ENCODE results near the gene ANKZF1. TPM values are rescaled to one million over a fixed set of nuclear protein-coding genes. Genes with fewer than 3 reads are reported as not detected.

ANKZF1 gene
- polyA plus RNA-seq, 2 donors: 20.4 to 40.7 TPM

- Histone ChIP-seq H3K27me3 (ENCODE audit: control insufficient read depth in 1 of 2, insufficient read depth in 2 of 2, low read length in 2 of 2) (no peaks in the 10 kb centered on the region), H3K9me3 (ENCODE audit: control insufficient read depth in 2 of 2, insufficient read depth in 1 of 2, low read depth in 1 of 2, low read length in 1 of 2) (no peaks in the 10 kb centered on the region), H3K27ac (ENCODE audit: low read depth in 2 of 2, low read length in 1 of 2) (no peak overlapping the region), H3K4me1 (ENCODE audit: control insufficient read depth in 2 of 2, insufficient read depth in 2 of 2, low read length in 1 of 2) (peaks cover 0 to 11% of the 10 kb centered on the region in 2 donors), H3K4me3 (ENCODE audit: low read depth in 1 of 2, low read length in 2 of 2) (no peak overlapping the region), H3K36me3 (ENCODE audit: control insufficient read depth in 2 of 2, insufficient read depth in 2 of 2, low read length in 1 of 2) (peaks cover 3 to 42% of the 10 kb centered on the region in 2 donors)
- WGBS, 2 donors: 90% methylated on average over 27 of the region's 27 CpGs
Measured at GRCh38 chr2:219215871-219216534, 13.6 kb upstream of the ANKZF1 start.

GRCh38 chr2:219216535-219216915, 13.1 kb upstream of the ANKZF1 start:
- H3K4me3 ChIP-seq (ENCODE audit: low read depth in 1 of 2, low read length in 2 of 2): no peak overlapping the region
- 86 to 89% methylated on average over 6 of the region's 6 CpGs for WGBS, 2 donors
- H3K4me1 ChIP-seq (ENCODE audit: control insufficient read depth in 2 of 2, insufficient read depth in 2 of 2, low read length in 1 of 2): peaks cover 0 to 11% of the 10 kb centered on the region in 2 donors
- H3K9me3 ChIP-seq (ENCODE audit: control insufficient read depth in 2 of 2, insufficient read depth in 1 of 2, low read depth in 1 of 2, low read length in 1 of 2): no peaks in the 10 kb centered on the region
- no peak overlapping the region for H3K27ac ChIP-seq (ENCODE audit: low read depth in 2 of 2, low read length in 1 of 2)
- H3K27me3 ChIP-seq (ENCODE audit: control insufficient read depth in 1 of 2, insufficient read depth in 2 of 2, low read length in 2 of 2): no peaks in the 10 kb centered on the region
- H3K36me3 ChIP-seq (ENCODE audit: control insufficient read depth in 2 of 2, insufficient read depth in 2 of 2, low read length in 1 of 2): peaks cover 4 to 46% of the 10 kb centered on the region in 2 donors

- Histone ChIP-seq H3K27me3 (ENCODE audit: control insufficient read depth in 1 of 2, insufficient read depth in 2 of 2, low read length in 2 of 2) (no peaks in the 10 kb centered on the region), H3K9me3 (ENCODE audit: control insufficient read depth in 2 of 2, insufficient read depth in 1 of 2, low read depth in 1 of 2, low read length in 1 of 2) (no peaks in the 10 kb centered on the region), H3K27ac (ENCODE audit: low read depth in 2 of 2, low read length in 1 of 2) (peak overlapping the region; percentile 96 to 97), H3K4me3 (ENCODE audit: low read depth in 1 of 2, low read length in 2 of 2) (peak overlapping the region; percentile 43 to 47), H3K4me1 (ENCODE audit: control insufficient read depth in 2 of 2, insufficient read depth in 2 of 2, low read length in 1 of 2) (peaks cover 0 to 11% of the 10 kb centered on the region in 2 donors), H3K36me3 (ENCODE audit: control insufficient read depth in 2 of 2, insufficient read depth in 2 of 2, low read length in 1 of 2) (peaks cover 14 to 51% of the 10 kb centered on the region in 2 donors)
- WGBS, 2 donors: 0 to 1% methylated on average over 36 to 37 of the region's 37 CpGs
Measured at GRCh38 chr2:219218217-219218731, 11.3 kb upstream of the ANKZF1 start.

- Histone ChIP-seq H3K4me3 (ENCODE audit: low read depth in 1 of 2, low read length in 2 of 2) (peak within 1 kb of the TSS; percentile 43 to 47), H3K9me3 (ENCODE audit: control insufficient read depth in 2 of 2, insufficient read depth in 1 of 2, low read depth in 1 of 2, low read length in 1 of 2) (no peaks in the 10 kb centered on the region), H3K36me3 (ENCODE audit: control insufficient read depth in 2 of 2, insufficient read depth in 2 of 2, low read length in 1 of 2) (peaks cover 18 to 53% of the 10 kb centered on the region in 2 donors), H3K27me3 (ENCODE audit: control insufficient read depth in 1 of 2, insufficient read depth in 2 of 2, low read length in 2 of 2) (no peaks in the 10 kb centered on the region), H3K4me1 (ENCODE audit: control insufficient read depth in 2 of 2, insufficient read depth in 2 of 2, low read length in 1 of 2) (peaks cover 0 to 11% of the 10 kb centered on the region in 2 donors), H3K27ac (ENCODE audit: low read depth in 2 of 2, low read length in 1 of 2) (peak within 1 kb of the TSS; percentile 96 to 97)
- WGBS, 2 donors: 10 to 12% methylated on average over 61 to 71 of the region's 71 CpGs
Measured at GRCh38 chr2:219218732-219219701, 10.6 kb upstream of the ANKZF1 start, which contains the start of gene ABCB6. TSS of gene ABCB6 (minus strand) at chr2:219218958. CDS start at chr2:219218673, 285 bp downstream.

- no peak overlapping the region for H3K4me3 ChIP-seq (ENCODE audit: low read depth in 1 of 2, low read length in 2 of 2)
- no peaks in the 10 kb centered on the region for H3K27me3 ChIP-seq (ENCODE audit: control insufficient read depth in 1 of 2, insufficient read depth in 2 of 2, low read length in 2 of 2)
- 89 to 90% methylated on average over 18 of the region's 18 CpGs for WGBS, 2 donors
- H3K4me1 ChIP-seq (ENCODE audit: control insufficient read depth in 2 of 2, insufficient read depth in 2 of 2, low read length in 1 of 2): peaks cover 0 to 11% of the 10 kb centered on the region in 2 donors
- H3K9me3 ChIP-seq (ENCODE audit: control insufficient read depth in 2 of 2, insufficient read depth in 1 of 2, low read depth in 1 of 2, low read length in 1 of 2): no peaks in the 10 kb centered on the region
- H3K27ac ChIP-seq (ENCODE audit: low read depth in 2 of 2, low read length in 1 of 2): peak overlapping the region; percentile 80 to 81
- H3K36me3 ChIP-seq (ENCODE audit: control insufficient read depth in 2 of 2, insufficient read depth in 2 of 2, low read length in 1 of 2): peaks cover 26 to 59% of the 10 kb centered on the region in 2 donors
Measured at GRCh38 chr2:219219784-219220532, 9.6 kb upstream of the ANKZF1 start.

- Histone ChIP-seq H3K36me3 (ENCODE audit: control insufficient read depth in 2 of 2, insufficient read depth in 2 of 2, low read length in 1 of 2) (peaks cover 27 to 66% of the 10 kb centered on the region in 2 donors), H3K27ac (ENCODE audit: low read depth in 2 of 2, low read length in 1 of 2) (no peak overlapping the region), H3K4me3 (ENCODE audit: low read depth in 1 of 2, low read length in 2 of 2) (no peak overlapping the region), H3K9me3 (ENCODE audit: control insufficient read depth in 2 of 2, insufficient read depth in 1 of 2, low read depth in 1 of 2, low read length in 1 of 2) (no peaks in the 10 kb centered on the region), H3K27me3 (ENCODE audit: control insufficient read depth in 1 of 2, insufficient read depth in 2 of 2, low read length in 2 of 2) (no peaks in the 10 kb centered on the region), H3K4me1 (ENCODE audit: control insufficient read depth in 2 of 2, insufficient read depth in 2 of 2, low read length in 1 of 2) (peaks cover 0 to 11% of the 10 kb centered on the region in 2 donors)
- 90 to 92% methylated on average over 18 to 19 of the region's 19 CpGs for WGBS, 2 donors
Measured at GRCh38 chr2:219220652-219221402, 8.8 kb upstream of the ANKZF1 start.

- WGBS, 2 donors: 94% methylated on average over 16 of the region's 16 CpGs
- peaks cover 0 to 11% of the 10 kb centered on the region in 2 donors for H3K4me1 ChIP-seq (ENCODE audit: control insufficient read depth in 2 of 2, insufficient read depth in 2 of 2, low read length in 1 of 2)
- H3K9me3 ChIP-seq (ENCODE audit: control insufficient read depth in 2 of 2, insufficient read depth in 1 of 2, low read depth in 1 of 2, low read length in 1 of 2): no peaks in the 10 kb centered on the region
- no peak overlapping the region for H3K4me3 ChIP-seq (ENCODE audit: low read depth in 1 of 2, low read length in 2 of 2)
- H3K27ac ChIP-seq (ENCODE audit: low read depth in 2 of 2, low read length in 1 of 2): no peak overlapping the region
- H3K27me3 ChIP-seq (ENCODE audit: control insufficient read depth in 1 of 2, insufficient read depth in 2 of 2, low read length in 2 of 2): no peaks in the 10 kb centered on the region
- peaks cover 30 to 61% of the 10 kb centered on the region in 2 donors for H3K36me3 ChIP-seq (ENCODE audit: control insufficient read depth in 2 of 2, insufficient read depth in 2 of 2, low read length in 1 of 2)
Measured at GRCh38 chr2:219221957-219222518, 7.6 kb upstream of the ANKZF1 start.

GRCh38 chr2:219223831-219224610, 5.6 kb upstream of the ANKZF1 start:
- H3K9me3 ChIP-seq (ENCODE audit: control insufficient read depth in 2 of 2, insufficient read depth in 1 of 2, low read depth in 1 of 2, low read length in 1 of 2): no peaks in the 10 kb centered on the region
- H3K36me3 ChIP-seq (ENCODE audit: control insufficient read depth in 2 of 2, insufficient read depth in 2 of 2, low read length in 1 of 2): peaks cover 30 to 61% of the 10 kb centered on the region in 2 donors
- peaks cover 9 to 17% of the 10 kb centered on the region in 2 donors for H3K4me1 ChIP-seq (ENCODE audit: control insufficient read depth in 2 of 2, insufficient read depth in 2 of 2, low read length in 1 of 2)
- H3K27ac ChIP-seq (ENCODE audit: low read depth in 2 of 2, low read length in 1 of 2): no peak overlapping the region
- H3K4me3 ChIP-seq (ENCODE audit: low read depth in 1 of 2, low read length in 2 of 2): no peak overlapping the region
- H3K27me3 ChIP-seq (ENCODE audit: control insufficient read depth in 1 of 2, insufficient read depth in 2 of 2, low read length in 2 of 2): no peaks in the 10 kb centered on the region
- WGBS, 2 donors: 92 to 94% methylated on average over 31 of the region's 31 CpGs
